Esophagus squamous epithelium (tissue), 4 donors: ENCODE measurements around the gene CPLX4.

Experiments
- CTCF ChIP-seq, 6 experiments: fragments of 450-650 bp in 4 of 6; fragments of 200-600 bp in 2 of 6; sonication (generic) in 2 of 6; IDR thresholded peaks; one replicate each; pipeline ENCODE4 v1.5.1; 2016 to 2019; ENCODE audit warnings: antibody characterized with exemption in 6 of 6, mild to moderate bottlenecking in 4 of 6, moderate library complexity in 4 of 6
- POLR2A ChIP-seq, 4 donors: fragments of 450-650 bp; IDR thresholded peaks; one replicate each; pipeline ENCODE4 v1.6.1; 2017; ENCODE audit warnings: antibody characterized with exemption in 4 of 4, mild to moderate bottlenecking in 4 of 4, moderate library complexity in 3 of 4

GRCh38 chr18:59305295-59305694 lies 13.2 kb downstream of the CPLX4 start:
- TF ChIP-seq CTCF (IDR thresholded peaks at IDR 0.05) (no peak), POLR2A (IDR thresholded peaks at IDR 0.05) (no peak)
